Measurements from ENCODE around the gene SSC4D.

DNA sequence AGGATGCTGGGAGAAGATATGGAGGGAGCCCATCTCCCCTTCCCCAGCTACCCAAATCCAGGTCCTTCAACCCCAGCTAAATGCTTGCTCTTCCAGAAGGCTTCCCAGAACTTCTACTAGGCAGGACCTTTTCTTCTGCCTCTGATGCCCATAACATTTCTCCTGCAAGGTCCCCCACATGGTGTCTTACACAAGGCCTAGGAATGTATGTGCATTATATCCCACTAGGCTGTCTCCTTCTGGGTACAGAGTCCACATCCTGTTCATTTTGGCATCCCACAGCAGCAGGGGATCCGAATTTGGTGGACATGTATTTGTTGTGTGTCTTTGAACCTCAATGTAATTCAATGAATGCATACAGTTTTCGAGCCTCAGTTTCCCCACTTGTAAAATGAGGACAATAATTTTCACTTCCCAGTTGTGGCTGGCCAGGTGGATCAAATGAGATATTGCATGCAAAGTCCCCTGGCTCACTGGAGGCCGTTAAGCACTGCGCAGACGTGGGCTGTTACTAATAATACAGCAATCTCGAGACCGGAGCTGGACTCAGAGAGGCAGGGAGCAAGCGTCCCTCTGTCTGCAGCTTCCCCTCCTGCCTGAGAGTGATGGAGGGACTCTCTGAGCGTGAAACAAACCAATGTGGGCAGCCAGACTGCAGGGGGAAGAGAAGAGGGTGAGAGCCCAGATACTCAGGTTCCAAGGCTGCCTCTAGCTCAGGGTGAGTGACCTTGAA, 32.1 kb downstream of the SSC4D start:
- TF ChIP-seq, protein P1, sequence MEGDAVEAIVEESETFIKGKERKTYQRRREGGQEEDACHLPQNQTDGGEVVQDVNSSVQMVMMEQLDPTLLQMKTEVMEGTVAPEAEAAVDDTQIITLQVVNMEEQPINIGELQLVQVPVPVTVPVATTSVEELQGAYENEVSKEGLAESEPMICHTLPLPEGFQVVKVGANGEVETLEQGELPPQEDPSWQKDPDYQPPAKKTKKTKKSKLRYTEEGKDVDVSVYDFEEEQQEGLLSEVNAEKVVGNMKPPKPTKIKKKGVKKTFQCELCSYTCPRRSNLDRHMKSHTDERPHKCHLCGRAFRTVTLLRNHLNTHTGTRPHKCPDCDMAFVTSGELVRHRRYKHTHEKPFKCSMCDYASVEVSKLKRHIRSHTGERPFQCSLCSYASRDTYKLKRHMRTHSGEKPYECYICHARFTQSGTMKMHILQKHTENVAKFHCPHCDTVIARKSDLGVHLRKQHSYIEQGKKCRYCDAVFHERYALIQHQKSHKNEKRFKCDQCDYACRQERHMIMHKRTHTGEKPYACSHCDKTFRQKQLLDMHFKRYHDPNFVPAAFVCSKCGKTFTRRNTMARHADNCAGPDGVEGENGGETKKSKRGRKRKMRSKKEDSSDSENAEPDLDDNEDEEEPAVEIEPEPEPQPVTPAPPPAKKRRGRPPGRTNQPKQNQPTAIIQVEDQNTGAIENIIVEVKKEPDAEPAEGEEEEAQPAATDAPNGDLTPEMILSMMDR (IDR thresholded peaks at IDR 0.05; ENCODE audit: low read depth, low read length, poor library complexity, severe bottlenecking), result no peak
- TF ChIP-seq EZH2phosphoT487 (IDR thresholded peaks at IDR 0.05; ENCODE audit: borderline replicate concordance, low read length), result no peak

All from DOHH2 (cell line).